Dendritic cell treated with granulocyte-macrophage colony-stimulating factor and Interleukin-4, amounts not matched to agents 40 ng/mL and 50 ng/mL, for 4 days (primary cell): ENCODE results near the gene FBP2.

ENCODE experiments used
- H3K27ac Mint-ChIP-seq: one replicate; pipeline ENCODE4 v1.8.0; 2022; ENCODE audit warnings: mild to moderate bottlenecking, mixed read lengths
- H3K27me3 Mint-ChIP-seq: one replicate; pipeline ENCODE4 v1.8.0; 2022; ENCODE audit warnings: mild to moderate bottlenecking, mixed read lengths
- H3K36me3 Mint-ChIP-seq: one replicate; pipeline ENCODE4 v1.8.0; 2022; ENCODE audit warnings: low read depth, mixed read lengths
- H3K4me1 Mint-ChIP-seq: one replicate; pipeline ENCODE4 v1.8.0; 2022; ENCODE audit warnings: low read depth, mixed read lengths
- H3K4me3 Mint-ChIP-seq: one replicate; pipeline ENCODE4 v1.8.0; 2022; ENCODE audit warnings: mild to moderate bottlenecking, moderate library complexity, mixed read lengths
- H3K9me3 Mint-ChIP-seq: one replicate; pipeline ENCODE4 v1.8.0; 2022; ENCODE audit warnings: mixed read lengths
- intact Hi-C: fragments of 100-400 bp; cut with micrococcal nuclease; formaldehyde crosslinking; loops from one replicate; pipeline ENCODE4 v1.15.0; 2022

The FBP2 gene

GRCh38 chr9:94623253-94623652 lies 29.6 kb upstream of the FBP2 start:
- no peaks in the 10 kb centered on the region for H3K27me3 Mint-ChIP-seq
- no peaks in the 10 kb centered on the region for H3K9me3 Mint-ChIP-seq
- peaks cover 74% of the 10 kb centered on the region for H3K36me3 Mint-ChIP-seq
- H3K4me3 Mint-ChIP-seq = no peak overlapping the region
- intact Hi-C loops = no loop called here
- peak overlapping the region; percentile 76 for H3K27ac Mint-ChIP-seq
- peaks cover 44% of the 10 kb centered on the region for H3K4me1 Mint-ChIP-seq

- Mint-ChIP-seq H3K36me3 (peaks cover 74% of the 10 kb centered on the region), H3K9me3 (no peaks in the 10 kb centered on the region), H3K4me1 (peaks cover 44% of the 10 kb centered on the region), H3K27me3 (no peaks in the 10 kb centered on the region), H3K4me3 (no peak overlapping the region), H3K27ac (no peak overlapping the region)
- intact Hi-C loops = no loop called here
Observed at GRCh38 chr9:94622087-94622800, 28.6 kb upstream of the FBP2 start.

- intact Hi-C loops = no loop called here
- no peaks in the 10 kb centered on the region for H3K27me3 Mint-ChIP-seq
- no peaks in the 10 kb centered on the region for H3K9me3 Mint-ChIP-seq
- peaks cover 85% of the 10 kb centered on the region for H3K36me3 Mint-ChIP-seq
- no peak overlapping the region for H3K4me3 Mint-ChIP-seq
- H3K4me1 Mint-ChIP-seq = peaks cover 19% of the 10 kb centered on the region
- no peak overlapping the region for H3K27ac Mint-ChIP-seq
Observed at GRCh38 chr9:94619026-94619425, 25.4 kb upstream of the FBP2 start.

- intact Hi-C loops = no loop called here
- Mint-ChIP-seq H3K27ac (no peak overlapping the region), H3K27me3 (no peaks in the 10 kb centered on the region), H3K9me3 (no peaks in the 10 kb centered on the region), H3K4me3 (no peak overlapping the region), H3K36me3 (peaks cover 95% of the 10 kb centered on the region), H3K4me1 (peaks cover 14% of the 10 kb centered on the region)
Observed at GRCh38 chr9:94613003-94613402, 19.4 kb upstream of the FBP2 start.

- no peaks in the 10 kb centered on the region for H3K27me3 Mint-ChIP-seq
- peaks cover 15% of the 10 kb centered on the region for H3K4me1 Mint-ChIP-seq
- intact Hi-C loops = no loop called here
- peaks cover 92% of the 10 kb centered on the region for H3K36me3 Mint-ChIP-seq
- H3K4me3 Mint-ChIP-seq = no peak overlapping the region
- H3K9me3 Mint-ChIP-seq = no peaks in the 10 kb centered on the region
- no peak overlapping the region for H3K27ac Mint-ChIP-seq
Observed at GRCh38 chr9:94612071-94612470, 18.4 kb upstream of the FBP2 start.

- H3K9me3 Mint-ChIP-seq = no peaks in the 10 kb centered on the region
- H3K4me1 Mint-ChIP-seq = peaks cover 15% of the 10 kb centered on the region
- no peaks in the 10 kb centered on the region for H3K27me3 Mint-ChIP-seq
- H3K36me3 Mint-ChIP-seq = peaks cover 92% of the 10 kb centered on the region
- no peak overlapping the region for H3K4me3 Mint-ChIP-seq
- H3K27ac Mint-ChIP-seq = no peak overlapping the region
- intact Hi-C loops = no loop called here
Observed at GRCh38 chr9:94611638-94612068, 18.0 kb upstream of the FBP2 start.

- H3K4me1 Mint-ChIP-seq = peaks cover 15% of the 10 kb centered on the region
- peaks cover 92% of the 10 kb centered on the region for H3K36me3 Mint-ChIP-seq
- intact Hi-C loops = no loop called here
- no peak overlapping the region for H3K4me3 Mint-ChIP-seq
- no peak overlapping the region for H3K27ac Mint-ChIP-seq
- H3K27me3 Mint-ChIP-seq = no peaks in the 10 kb centered on the region
- no peaks in the 10 kb centered on the region for H3K9me3 Mint-ChIP-seq
Observed at GRCh38 chr9:94610181-94610606, 16.6 kb upstream of the FBP2 start.

- no peak overlapping the region for H3K4me3 Mint-ChIP-seq
- intact Hi-C loops = no loop called here
- peaks cover 90% of the 10 kb centered on the region for H3K36me3 Mint-ChIP-seq
- no peaks in the 10 kb centered on the region for H3K27me3 Mint-ChIP-seq
- H3K27ac Mint-ChIP-seq = no peak overlapping the region
- peaks cover 20% of the 10 kb centered on the region for H3K4me1 Mint-ChIP-seq
- no peaks in the 10 kb centered on the region for H3K9me3 Mint-ChIP-seq
Observed at GRCh38 chr9:94607423-94607691, 13.7 kb upstream of the FBP2 start.

GRCh38 chr9:94606646-94607422 lies 13.2 kb upstream of the FBP2 start:
- Mint-ChIP-seq H3K27me3 (no peaks in the 10 kb centered on the region), H3K4me3 (no peak overlapping the region), H3K4me1 (peaks cover 20% of the 10 kb centered on the region), H3K36me3 (peaks cover 90% of the 10 kb centered on the region), H3K27ac (no peak overlapping the region), H3K9me3 (no peaks in the 10 kb centered on the region)
- intact Hi-C loops = no loop called here

GRCh38 chr9:94603259-94604160 lies 9.9 kb upstream of the FBP2 start:
- Mint-ChIP-seq H3K27ac (no peak overlapping the region), H3K4me3 (no peak overlapping the region), H3K9me3 (no peaks in the 10 kb centered on the region), H3K36me3 (peaks cover 60% of the 10 kb centered on the region), H3K27me3 (no peaks in the 10 kb centered on the region), H3K4me1 (peaks cover 11% of the 10 kb centered on the region)
- intact Hi-C loops = loop anchor here (1.0 kb wide), 1 partner anchor 49 kb away; no protein-coding TSS in a partner anchor

- intact Hi-C loops = loop anchor here (1.0 kb wide), 1 partner anchor 48 kb away; no protein-coding TSS in a partner anchor
- Mint-ChIP-seq H3K27me3 (no peaks in the 10 kb centered on the region), H3K36me3 (peaks cover 60% of the 10 kb centered on the region), H3K4me1 (peaks cover 5% of the 10 kb centered on the region), H3K9me3 (no peaks in the 10 kb centered on the region), H3K27ac (no peak overlapping the region), H3K4me3 (no peak overlapping the region)
Observed at GRCh38 chr9:94602666-94603065, 9.0 kb upstream of the FBP2 start.

- H3K4me1 Mint-ChIP-seq = peaks cover 10% of the 10 kb centered on the region
Observed at GRCh38 chr9:94600715-94601114, 7.1 kb upstream of the FBP2 start.

GRCh38 chr9:94600258-94600657 lies 6.6 kb upstream of the FBP2 start:
- Mint-ChIP-seq H3K27me3 (peaks cover 4% of the 10 kb centered on the region), H3K4me1 (peaks cover 13% of the 10 kb centered on the region), H3K4me3 (no peak overlapping the region), H3K27ac (no peak overlapping the region), H3K36me3 (peaks cover 36% of the 10 kb centered on the region), H3K9me3 (no peaks in the 10 kb centered on the region)
- intact Hi-C loops = no loop called here

More at GRCh38 chr9:94600715-94601114, 7.1 kb upstream of the FBP2 start:
- H3K36me3 Mint-ChIP-seq = peaks cover 40% of the 10 kb centered on the region
- no peak overlapping the region for H3K4me3 Mint-ChIP-seq
- no peaks in the 10 kb centered on the region for H3K9me3 Mint-ChIP-seq
- peaks cover 4% of the 10 kb centered on the region for H3K27me3 Mint-ChIP-seq
- intact Hi-C loops = no loop called here
- no peak overlapping the region for H3K27ac Mint-ChIP-seq

- Mint-ChIP-seq H3K4me1 (peaks cover 17% of the 10 kb centered on the region), H3K4me3 (no peak overlapping the region)
Observed at GRCh38 chr9:94599102-94599501, 5.5 kb upstream of the FBP2 start.

More at GRCh38 chr9:94599102-94599501, 5.5 kb upstream of the FBP2 start:
- Mint-ChIP-seq H3K36me3 (peaks cover 24% of the 10 kb centered on the region), H3K27me3 (peaks cover 6% of the 10 kb centered on the region), H3K27ac (no peak overlapping the region), H3K9me3 (no peaks in the 10 kb centered on the region)
- intact Hi-C loops = no loop called here
